GM12875 (cell line): ENCODE results near the gene ZAR1L.
"Not testable (repeated sequence)": the region's sequence is repeated elsewhere in the genome, so short reads cannot be mapped to it uniquely, and the experiment has no call there.

Experiments
- H3K4me3 ChIP-seq: one replicate; pipeline ENCODE4 v1.5.1; 2011; ENCODE audit warnings: low read depth, low read length, control low read depth
- TF ChIP-seq, protein P1 (sequence below): IDR thresholded peaks from 2 replicates; pipeline ENCODE4 v1.5.1; 2011; ENCODE audit warnings: low read depth, mild to moderate bottlenecking, control low read depth, inconsistent platforms, low read length, moderate library complexity, borderline replicate concordance; ENCODE audit not compliant: insufficient read depth

The ZAR1L gene, protein sequence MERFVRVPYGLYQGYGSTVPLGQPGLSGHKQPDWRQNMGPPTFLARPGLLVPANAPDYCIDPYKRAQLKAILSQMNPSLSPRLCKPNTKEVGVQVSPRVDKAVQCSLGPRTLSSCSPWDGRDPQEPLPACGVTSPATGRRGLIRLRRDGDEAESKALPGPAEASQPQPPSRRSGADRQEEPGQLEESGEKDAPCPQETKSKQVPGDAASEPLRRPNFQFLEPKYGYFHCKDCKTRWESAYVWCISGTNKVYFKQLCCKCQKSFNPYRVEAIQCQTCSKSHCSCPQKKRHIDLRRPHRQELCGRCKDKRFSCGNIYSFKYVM

GRCh38 chr13:32315238-32316027 lies at the start of gene ZAR1L, which contains the start of gene BRCA2:
Gene ZAR1L, minus strand, starts transcription at chr13:32315363. Its CDS starts 3,438 bp downstream, at chr13:32311925.
Gene BRCA2, plus strand, starts transcription at chr13:32315508. Its CDS starts 953 bp downstream, at chr13:32316461.
- TF ChIP-seq, protein P1, sequence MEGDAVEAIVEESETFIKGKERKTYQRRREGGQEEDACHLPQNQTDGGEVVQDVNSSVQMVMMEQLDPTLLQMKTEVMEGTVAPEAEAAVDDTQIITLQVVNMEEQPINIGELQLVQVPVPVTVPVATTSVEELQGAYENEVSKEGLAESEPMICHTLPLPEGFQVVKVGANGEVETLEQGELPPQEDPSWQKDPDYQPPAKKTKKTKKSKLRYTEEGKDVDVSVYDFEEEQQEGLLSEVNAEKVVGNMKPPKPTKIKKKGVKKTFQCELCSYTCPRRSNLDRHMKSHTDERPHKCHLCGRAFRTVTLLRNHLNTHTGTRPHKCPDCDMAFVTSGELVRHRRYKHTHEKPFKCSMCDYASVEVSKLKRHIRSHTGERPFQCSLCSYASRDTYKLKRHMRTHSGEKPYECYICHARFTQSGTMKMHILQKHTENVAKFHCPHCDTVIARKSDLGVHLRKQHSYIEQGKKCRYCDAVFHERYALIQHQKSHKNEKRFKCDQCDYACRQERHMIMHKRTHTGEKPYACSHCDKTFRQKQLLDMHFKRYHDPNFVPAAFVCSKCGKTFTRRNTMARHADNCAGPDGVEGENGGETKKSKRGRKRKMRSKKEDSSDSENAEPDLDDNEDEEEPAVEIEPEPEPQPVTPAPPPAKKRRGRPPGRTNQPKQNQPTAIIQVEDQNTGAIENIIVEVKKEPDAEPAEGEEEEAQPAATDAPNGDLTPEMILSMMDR = no peak
- peak within 1 kb of the TSS; percentile 99 for H3K4me3 ChIP-seq

- H3K4me3 ChIP-seq = no peak overlapping the region
- TF ChIP-seq, protein P1 = no peak
Observed at GRCh38 chr13:32362574-32362973, 47.4 kb upstream of the ZAR1L start.

- H3K4me3 ChIP-seq = not testable (repeated sequence)
Observed at GRCh38 chr13:32355935-32356334, 40.8 kb upstream of the ZAR1L start.

DNA sequence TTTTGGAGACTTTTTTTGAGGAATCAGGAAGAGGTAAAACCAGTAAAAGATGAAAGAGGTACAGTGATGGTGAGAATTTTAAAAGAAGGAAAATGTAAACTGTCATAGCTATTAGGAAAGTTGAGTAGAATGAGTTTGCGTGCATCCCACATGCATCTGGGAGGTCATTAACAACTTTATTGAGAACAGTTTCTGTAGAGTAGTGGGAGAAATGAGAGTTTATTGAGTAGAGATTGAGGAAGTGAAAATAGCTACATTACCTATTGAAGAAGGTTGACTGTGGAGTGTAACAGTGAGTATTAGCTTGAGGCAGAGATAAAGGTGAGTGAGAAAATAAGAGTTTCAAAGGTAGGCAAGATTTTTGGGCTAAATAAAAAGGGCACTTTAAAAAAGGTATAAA lies 38.9 kb upstream of the ZAR1L start:
- TF ChIP-seq, protein P1 = no peak
- H3K4me3 ChIP-seq = no peak overlapping the region

DNA sequence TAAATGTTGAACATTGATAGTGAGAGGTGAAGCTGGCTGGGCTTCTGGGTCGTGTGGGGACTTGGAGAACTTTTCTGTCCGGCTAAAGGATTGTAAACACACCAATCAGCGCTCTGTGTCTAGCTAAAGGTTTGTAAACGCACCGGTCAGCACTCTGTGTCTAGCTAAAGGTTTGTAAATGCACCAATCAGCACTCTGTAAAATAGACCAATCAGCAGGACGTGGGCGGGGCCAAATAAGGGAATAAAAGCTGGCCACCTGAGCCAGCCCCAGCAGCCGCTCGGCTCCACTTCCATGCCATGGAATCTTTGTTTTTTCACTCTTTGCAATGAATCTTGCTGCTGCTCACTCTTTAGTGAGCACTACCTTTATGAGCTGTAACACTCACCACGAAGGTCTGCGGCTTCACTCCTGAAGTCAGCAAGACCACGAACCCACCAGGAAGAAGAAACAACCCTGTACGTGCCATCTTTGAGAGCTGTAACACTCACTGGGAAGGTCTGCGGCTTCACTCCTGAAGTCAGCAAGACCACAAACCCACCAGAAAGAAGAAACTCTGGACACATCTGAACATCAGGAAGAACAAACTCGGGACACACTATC lies 35.8 kb upstream of the ZAR1L start:
- H3K4me3 ChIP-seq = not testable (repeated sequence)

DNA sequence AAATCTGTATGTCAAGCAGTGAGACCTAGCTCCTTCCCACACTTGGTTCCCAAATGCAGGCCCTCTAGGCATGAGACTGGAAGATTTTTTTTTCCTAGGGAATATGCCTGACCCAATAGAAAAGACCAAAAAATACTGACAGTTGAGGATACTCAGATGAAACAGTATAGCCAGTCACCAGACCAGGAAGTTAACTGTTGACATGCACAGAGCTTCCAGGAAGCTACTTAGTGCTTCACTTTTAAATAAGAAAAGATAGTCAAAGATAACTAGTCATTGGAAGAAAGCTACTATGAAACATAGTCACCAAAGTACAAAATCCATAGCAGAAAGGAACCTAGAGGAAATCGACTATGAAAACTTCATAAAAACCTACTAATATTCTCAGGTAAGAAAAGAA lies 32.5 kb upstream of the ZAR1L start:
- TF ChIP-seq, protein P1 = no peak
- H3K4me3 ChIP-seq = no peak overlapping the region

DNA sequence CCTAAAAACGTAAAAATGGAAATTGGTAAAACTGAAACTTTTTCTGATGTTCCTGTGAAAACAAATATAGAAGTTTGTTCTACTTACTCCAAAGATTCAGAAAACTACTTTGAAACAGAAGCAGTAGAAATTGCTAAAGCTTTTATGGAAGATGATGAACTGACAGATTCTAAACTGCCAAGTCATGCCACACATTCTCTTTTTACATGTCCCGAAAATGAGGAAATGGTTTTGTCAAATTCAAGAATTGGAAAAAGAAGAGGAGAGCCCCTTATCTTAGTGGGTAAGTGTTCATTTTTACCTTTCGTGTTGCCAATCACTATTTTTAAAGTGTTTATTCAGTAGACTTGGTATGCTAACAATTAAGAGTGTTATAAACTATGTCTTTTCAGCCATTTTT lies 25.8 kb upstream of the ZAR1L start:
- TF ChIP-seq, protein P1 = no peak
- H3K4me3 ChIP-seq = no peak overlapping the region

- no peak overlapping the region for H3K4me3 ChIP-seq
- TF ChIP-seq, protein P1 = no peak
Observed at GRCh38 chr13:32334671-32335070, 19.5 kb upstream of the ZAR1L start.
